CD14-positive monocyte (primary cell): Measurements from ENCODE around the gene EGR1. TPM values are rescaled to one million over a fixed set of nuclear protein-coding genes. Genes with fewer than 3 reads are reported as not detected.

ENCODE experiments used
- DNase-seq, 3 donors: peaks; one replicate each; pipeline ENCODE4 v3.0.0-alpha.2; 2011 to 2022
- H2AFZ ChIP-seq: 2 replicates; pipeline ENCODE4 v1.6.0; 2012; ENCODE audit warnings: mild to moderate bottlenecking, low read depth, low read length, inconsistent platforms; ENCODE audit not compliant: insufficient read depth, poor library complexity, severe bottlenecking
- H3K27ac ChIP-seq, 2 donors: 1 replicate in 1 of 2; 2 replicates in 1 of 2; pipeline ENCODE4 v1.5.1; 2012 to 2013; ENCODE audit warnings: low read length in 2 of 2, control low read depth in 1 of 2, inconsistent platforms in 1 of 2, low read depth in 1 of 2, mild to moderate bottlenecking in 1 of 2
- H3K27me3 ChIP-seq, 2 donors: one replicate each; pipeline versions ENCODE4 v1.6.0 to v1.6.1; 2011 to 2013; ENCODE audit warnings: low read length in 2 of 2; ENCODE audit not compliant: control insufficient read depth in 2 of 2, insufficient read depth in 2 of 2
- H3K36me3 ChIP-seq, 2 donors: replicated peaks in 1 of 2; 1 replicate in 1 of 2; 2 replicates in 1 of 2; pipeline versions ENCODE4 v1.5.1 to v1.6.1; 2012 to 2013; ENCODE audit warnings: low read length in 2 of 2, control low read depth in 1 of 2, inconsistent platforms in 1 of 2, mild to moderate bottlenecking in 1 of 2; ENCODE audit not compliant: insufficient read depth in 2 of 2, control insufficient read depth in 1 of 2
- H3K4me1 ChIP-seq, 2 donors: 1 replicate in 1 of 2; 2 replicates in 1 of 2; pipeline versions ENCODE4 v1.5.1 to v1.6.1; 2012 to 2013; ENCODE audit warnings: low read length in 2 of 2, control low read depth in 1 of 2, inconsistent platforms in 1 of 2, mild to moderate bottlenecking in 1 of 2, moderate library complexity in 1 of 2; ENCODE audit not compliant: insufficient read depth in 2 of 2, control insufficient read depth in 1 of 2
- H3K4me2 ChIP-seq: replicated peaks from 2 replicates; pipeline ENCODE3; 2012; ENCODE audit warnings: low read length, moderate library complexity, mild to moderate bottlenecking; ENCODE audit not compliant: poor library complexity, severe bottlenecking; ENCODE audit errors: extremely low read depth
- H3K4me3 ChIP-seq, 3 experiments: fragments of 200-600 bp in 1 of 3; sonication (generic) in 1 of 3; replicated peaks in 1 of 3; 1 replicate in 2 of 3; 2 replicates in 1 of 3; pipeline ENCODE4 v1.5.1; 2011 to 2013; ENCODE audit warnings: low read length in 3 of 3, mild to moderate bottlenecking in 3 of 3, control low read depth in 2 of 3, low read depth in 2 of 3, inconsistent platforms in 1 of 3, moderate library complexity in 1 of 3
- H3K79me2 ChIP-seq: 2 replicates; pipeline ENCODE4 v1.6.0; 2012; ENCODE audit warnings: mild to moderate bottlenecking, control low read depth, inconsistent platforms, low read length, moderate library complexity; ENCODE audit not compliant: insufficient read depth
- H3K9ac ChIP-seq: 2 replicates; pipeline ENCODE4 v1.6.0; 2017; ENCODE audit warnings: low read length, mild to moderate bottlenecking; ENCODE audit not compliant: insufficient read depth, poor library complexity, severe bottlenecking
- H3K9me3 ChIP-seq, 2 donors: replicated peaks in 1 of 2; 1 replicate in 1 of 2; 2 replicates in 1 of 2; pipeline versions ENCODE4 v1.5.1 to v1.6.1; 2012 to 2013; ENCODE audit warnings: low read length in 2 of 2, control low read depth in 1 of 2; ENCODE audit not compliant: control insufficient read depth in 1 of 2, insufficient read depth in 1 of 2
- H4K20me1 ChIP-seq: 2 replicates; pipeline ENCODE4 v1.6.0; 2012; ENCODE audit warnings: mild to moderate bottlenecking, low read length, control low read depth, moderate library complexity; ENCODE audit not compliant: insufficient read depth
- H3K27ac Mint-ChIP-seq, 7 donors: one replicate each; pipeline ENCODE4 v1.8.0; 2020; ENCODE audit warnings: mild to moderate bottlenecking in 7 of 7, mixed read lengths in 7 of 7, moderate library complexity in 6 of 7, inconsistent platforms in 2 of 7
- H3K27me3 Mint-ChIP-seq, 3 donors: one replicate each; pipeline ENCODE4 v1.8.0; 2021 to 2022; ENCODE audit warnings: low read depth in 3 of 3, mild to moderate bottlenecking in 3 of 3, mixed read lengths in 3 of 3, moderate library complexity in 3 of 3, inconsistent platforms in 1 of 3
- H3K36me3 Mint-ChIP-seq, 2 donors: one replicate each; pipeline ENCODE4 v1.8.0; 2020; ENCODE audit warnings: mixed read lengths in 2 of 2, inconsistent platforms in 1 of 2, mild to moderate bottlenecking in 1 of 2
- H3K4me1 Mint-ChIP-seq: one replicate; pipeline ENCODE4 v1.8.0; 2020; ENCODE audit warnings: mild to moderate bottlenecking, mixed read lengths
- H3K4me3 Mint-ChIP-seq, 2 donors: one replicate each; pipeline ENCODE4 v1.8.0; 2020; ENCODE audit warnings: mild to moderate bottlenecking in 2 of 2, mixed read lengths in 2 of 2, moderate library complexity in 1 of 2
- H3K9me3 Mint-ChIP-seq, 7 donors: one replicate each; pipeline ENCODE4 v1.8.0; 2020 to 2022; ENCODE audit warnings: mixed read lengths in 7 of 7, mild to moderate bottlenecking in 6 of 7, moderate library complexity in 6 of 7, inconsistent platforms in 2 of 7
- CTCF ChIP-seq: fragments of 200-600 bp; IDR thresholded peaks from one replicate; pipeline ENCODE4 v1.8.0; 2022; ENCODE audit warnings: antibody characterized with exemption, mild to moderate bottlenecking
- WGBS: methylation state at CpG from one replicate; pipeline ENCODE4 v1.1.5; 2013; ENCODE audit warnings: missing lambda C conversion rate; ENCODE audit not compliant: insufficient coverage; 5-methylcytosine and 5-hydroxymethylcytosine counted together
- intact Hi-C, 2 donors: fragments of 100-400 bp; cut with micrococcal nuclease; formaldehyde crosslinking; loops; one replicate each; pipeline versions ENCODE4 v1.15.0 to v1.15.1; 2023
- polyA plus RNA-seq, 3 donors: library from polyadenylated mRNA; depleted of rRNA in 1 of 3; unstranded in 2 of 3; stranded (reverse) in 1 of 3; fragments of 300-500 nt in 2 of 3; fragments of >200 nt in 1 of 3; fragmentation: Illumina TruSeq in 2 of 3; gene quantifications; 1 replicate in 2 of 3; 2 replicates in 1 of 3; pipeline ENCODE4 v1.2.3, GENCODE V29; 2012 to 2021

The EGR1 gene
- polyA plus RNA-seq, 3 donors, result 8.4 to 105 (median 16.9) TPM

GRCh38 chr5:138460032-138460693 lies 5.1 kb upstream of the EGR1 start:
- Histone ChIP-seq H2AFZ (peak overlapping the region; percentile 66), H3K9ac (no peak overlapping the region), H3K4me1 (peaks cover 29 to 35% of the 10 kb centered on the region in 2 donors), H3K36me3 (no peaks in the 10 kb centered on the region), H3K9me3 (no peaks in the 10 kb centered on the region), H3K4me2 (no peak overlapping the region), H3K79me2 (no peaks in the 10 kb centered on the region), H4K20me1 (no peaks in the 10 kb centered on the region), H3K27me3 (no peaks in the 10 kb centered on the region), H3K27ac (no peak overlapping the region), H3K4me3 (no peak overlapping the region)
- TF ChIP-seq CTCF, result no peak
- Mint-ChIP-seq H3K27me3 (peaks cover 0 to 7% (median 3%) of the 10 kb centered on the region in 3 donors), H3K9me3 (peaks cover 0 to 1% (median 0%) of the 10 kb centered on the region in 7 donors), H3K27ac (peak overlapping the region in 1 of 7 donors; percentile 43), H3K36me3 (peaks cover 0 to 7% of the 10 kb centered on the region in 2 donors), H3K4me1 (peaks cover 28% of the 10 kb centered on the region), H3K4me3 (no peak overlapping the region)
- DNase-seq, result no peak
- WGBS, result 100% methylated on average over 4 of the region's 4 CpGs
- intact Hi-C loops, result loop anchor here in 1 of 2 donors (10.0 kb wide), 1 partner anchor 85 kb away; the partner anchor contains the start of gene ETF1

DNA sequence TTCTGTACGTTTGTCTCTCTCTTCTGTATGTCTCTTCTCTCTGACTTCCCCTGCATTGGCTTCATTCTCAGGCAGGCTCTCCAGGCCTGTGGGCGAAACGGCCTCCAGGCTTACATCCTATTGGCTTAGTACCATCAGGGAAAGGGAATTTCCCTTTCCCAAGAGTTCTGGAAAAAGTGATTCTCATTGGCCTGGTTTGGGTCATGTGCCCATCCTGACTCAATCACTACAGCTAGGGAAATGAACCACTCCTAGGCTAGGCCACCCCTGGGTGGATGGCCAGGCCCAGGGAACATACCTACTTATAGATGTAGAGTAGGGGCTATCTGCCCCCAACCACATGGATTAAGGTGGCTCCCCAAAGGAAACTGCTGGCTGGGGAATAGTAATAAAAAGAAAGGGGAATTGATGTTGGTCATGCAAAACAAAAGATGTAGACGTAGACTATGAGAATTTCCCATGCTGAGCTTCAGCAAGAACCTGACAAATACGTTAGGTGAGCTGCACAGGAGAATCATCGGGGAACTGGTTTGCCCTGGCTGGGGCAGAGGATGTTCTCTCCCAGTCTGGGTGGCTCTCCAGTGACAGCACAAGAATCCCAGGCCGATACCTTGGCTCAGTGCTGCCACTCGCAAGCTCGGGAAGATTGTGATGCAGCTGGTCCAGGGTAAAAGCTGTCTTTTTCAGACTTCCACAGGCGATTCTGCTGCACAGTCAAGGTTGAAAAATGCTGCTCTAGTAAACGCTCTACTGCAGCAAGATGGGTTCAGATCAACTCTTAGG lies 3.7 kb upstream of the EGR1 start:
- H3K36me3 ChIP-seq, result no peaks in the 10 kb centered on the region
- peaks cover 5 to 17% (median 14%) of the 10 kb centered on the region in 3 donors for H3K27me3 Mint-ChIP-seq
- no peak overlapping the region for H3K4me2 ChIP-seq
- WGBS, result 97% methylated on average over 9 of the region's 11 CpGs
- H3K79me2 ChIP-seq, result no peaks in the 10 kb centered on the region
- peak overlapping the region in 1 of 7 donors; percentile 26 for H3K27ac Mint-ChIP-seq
- H3K9ac ChIP-seq, result no peak overlapping the region
- H3K36me3 Mint-ChIP-seq, result peaks cover 3 to 9% of the 10 kb centered on the region in 2 donors
- peaks cover 34% of the 10 kb centered on the region for H3K4me1 Mint-ChIP-seq
- H3K4me3 Mint-ChIP-seq, result no peak overlapping the region
- H3K4me1 ChIP-seq, result peaks cover 38 to 48% of the 10 kb centered on the region in 2 donors
- no peak overlapping the region for H3K27ac ChIP-seq
- H3K9me3 ChIP-seq, result no peaks in the 10 kb centered on the region
- TF ChIP-seq CTCF, result no peak
- DNase-seq, result peak in 1 of 3 donors; percentile 4
- peaks cover 3 to 10% of the 10 kb centered on the region in 2 donors for H3K27me3 ChIP-seq
- intact Hi-C loops, result loop anchor here in 1 of 2 donors (10.0 kb wide), 1 partner anchor 83 kb away; the partner anchor contains the start of gene ETF1
- peaks cover 8% of the 10 kb centered on the region for H4K20me1 ChIP-seq
- H2AFZ ChIP-seq, result no peak overlapping the region
- H3K4me3 ChIP-seq, result no peak overlapping the region
- H3K9me3 Mint-ChIP-seq, result peaks cover 0 to 3% (median 1%) of the 10 kb centered on the region in 7 donors
